GM23248 (cell line): ENCODE data around the gene ZNF770. TPM values are rescaled to one million over a fixed set of nuclear protein-coding genes. Genes with fewer than 3 reads are reported as not detected.

Source experiments
- DNase-seq: peaks from one replicate; pipeline ENCODE4 v3.0.0-alpha.2; 2015
- H2AFZ ChIP-seq: fragments of 200-600 bp; sonication (generic); 2 replicates; pipeline ENCODE4 v1.6.1; 2016; ENCODE audit warnings: antibody characterized with exemption
- H3F3A ChIP-seq: fragments of 200-600 bp; sonication (generic); 2 replicates; pipeline ENCODE4 v1.6.1; 2016; ENCODE audit warnings: mild to moderate bottlenecking, antibody characterized with exemption, mixed run types; ENCODE audit not compliant: insufficient read depth
- H3K27ac ChIP-seq: fragments of 200-600 bp; sonication (generic); 2 replicates; pipeline ENCODE4 v1.5.1; 2016; ENCODE audit warnings: mild to moderate bottlenecking
- H3K27me3 ChIP-seq: fragments of 200-600 bp; sonication (generic); replicated peaks from 2 replicates; pipeline ENCODE4 v1.6.1; 2016; ENCODE audit warnings: mild to moderate bottlenecking; ENCODE audit not compliant: insufficient read depth
- H3K36me3 ChIP-seq: fragments of 200-600 bp; sonication (generic); 2 replicates; pipeline ENCODE4 v1.6.1; 2016; ENCODE audit warnings: low read depth, mild to moderate bottlenecking
- H3K4me1 ChIP-seq: fragments of 200-600 bp; sonication (generic); 2 replicates; pipeline ENCODE4 v1.6.1; 2016; ENCODE audit warnings: mild to moderate bottlenecking; ENCODE audit not compliant: insufficient read depth
- H3K4me2 ChIP-seq: fragments of 200-600 bp; sonication (generic); one replicate; pipeline ENCODE4 v1.6.1; 2016; ENCODE audit warnings: mild to moderate bottlenecking; ENCODE audit not compliant: unreplicated experiment
- H3K4me3 ChIP-seq: fragments of 200-600 bp; sonication (generic); 2 replicates; pipeline ENCODE4 v1.5.1; 2016; ENCODE audit warnings: mild to moderate bottlenecking
- H3K79me2 ChIP-seq: fragments of 200-600 bp; sonication (generic); 2 replicates; pipeline ENCODE4 v1.6.1; 2016; ENCODE audit warnings: mild to moderate bottlenecking; ENCODE audit not compliant: insufficient read depth
- H3K9ac ChIP-seq: fragments of 200-600 bp; sonication (generic); 2 replicates; pipeline ENCODE4 v1.6.1; 2016; ENCODE audit warnings: mild to moderate bottlenecking
- H3K9me2 ChIP-seq: fragments of 200-600 bp; sonication (generic); 2 replicates; pipeline ENCODE4 v1.6.1; 2016; ENCODE audit warnings: mixed run types, mild to moderate bottlenecking, moderate library complexity; ENCODE audit not compliant: insufficient read depth
- H3K9me3 ChIP-seq: fragments of 200-600 bp; sonication (generic); one replicate; pipeline ENCODE4 v1.6.1; 2017; ENCODE audit warnings: low read depth
- H4K20me1 ChIP-seq: fragments of 200-600 bp; sonication (generic); 2 replicates; pipeline ENCODE4 v1.6.0; 2016; ENCODE audit not compliant: insufficient read depth
- EZH2 ChIP-seq: fragments of 200-600 bp; sonication (generic); IDR thresholded peaks from 2 replicates; pipeline ENCODE4 v1.6.1; 2018; ENCODE audit warnings: antibody characterized with exemption, mild to moderate bottlenecking; ENCODE audit not compliant: insufficient read depth, poor library complexity, severe bottlenecking
- EZH2phosphoT487 ChIP-seq: fragments of 200-600 bp; sonication (generic); IDR thresholded peaks from 2 replicates; pipeline ENCODE4 v1.6.1; 2018; ENCODE audit warnings: antibody characterized with exemption, moderate library complexity, mild to moderate bottlenecking, low read depth; ENCODE audit not compliant: insufficient read depth
- WGBS, 2 experiments: methylation state at CpG; one replicate each; pipeline ENCODE4 v1.1.6; 2015 to 2017; ENCODE audit warnings: low lambda C conversion rate in 2 of 2, low coverage in 1 of 2; ENCODE audit errors: missing lambda C conversion rate in 2 of 2; 5-methylcytosine and 5-hydroxymethylcytosine counted together
- in situ Hi-C: fragments of 300-500 bp; cut with MboI; formaldehyde crosslinking; loops from 2 replicates; pipeline ENCODE4 v1.15.0; 2020
- polyA plus RNA-seq: library from polyadenylated mRNA; unstranded; fragments of >200 nt; fragmentation: Nextera tagmentation; extraction: Ambion mirVana; gene quantifications from 2 replicates; pipeline ENCODE4 v1.2.1, GENCODE V29; 2016
- total RNA-seq: library from RNA; depleted of rRNA; stranded (reverse); fragments of >200 nt; shearing (Covaris generic); gene quantifications from 2 replicates; pipeline ENCODE4 v1.2.3, GENCODE V29; 2014

Gene ZNF770
- total and polyA plus RNA-seq, 2 experiments from 2014 or later, result 32.1 to 93.6 TPM

GRCh38 chr15:34986771-34987480, 1.2 kb downstream of the ZNF770 start:
- DNase-seq, result peak; percentile 39
- Histone ChIP-seq H3K9me3 (no peaks in the 10 kb centered on the region), H3F3A (no peaks in the 10 kb centered on the region; the same call in 1 of the 2 replicates), H3K27me3 (no peaks in the 10 kb centered on the region), H3K4me3 (peak overlapping the region; percentile 98), H3K4me1 (peaks cover 20% of the 10 kb centered on the region), H3K4me2 (peak overlapping the region; percentile 96), H4K20me1 (no peaks in the 10 kb centered on the region), H3K79me2 (peaks cover 62% of the 10 kb centered on the region), H2AFZ (peak overlapping the region; percentile 100), H3K9ac (peak overlapping the region; percentile 98), H3K36me3 (peaks cover 20% of the 10 kb centered on the region; the same call in 1 of the 2 replicates), H3K9me2 (no peaks in the 10 kb centered on the region), H3K27ac (peak overlapping the region; percentile 96)
- in situ Hi-C loops, result no loop called here
- WGBS, 2 experiments, result 19 to 20% methylated on average over 9 of the region's 9 CpGs
- no peak for TF ChIP-seq EZH2phosphoT487
- no peak for TF ChIP-seq EZH2

GRCh38 chr15:34986326-34986725, 1.8 kb downstream of the ZNF770 start:
- H3F3A ChIP-seq, result no peaks in the 10 kb centered on the region; the same call in 1 of the 2 replicates
- H3K4me1 ChIP-seq, result peaks cover 20% of the 10 kb centered on the region
- no peaks in the 10 kb centered on the region for H3K27me3 ChIP-seq
- in situ Hi-C loops, result no loop called here
- H3K79me2 ChIP-seq, result peaks cover 67% of the 10 kb centered on the region
- H3K9me2 ChIP-seq, result no peaks in the 10 kb centered on the region
- peaks cover 20% of the 10 kb centered on the region; the same call in 1 of the 2 replicates for H3K36me3 ChIP-seq
- TF ChIP-seq EZH2 (no peak), EZH2phosphoT487 (no peak)
- H3K9me3 ChIP-seq, result no peaks in the 10 kb centered on the region
- peak overlapping the region; percentile 98 for H3K9ac ChIP-seq
- no peak overlapping the region for H2AFZ ChIP-seq
- no peak overlapping the region for H3K27ac ChIP-seq
- DNase-seq, result no peak
- H3K4me3 ChIP-seq, result peak overlapping the region; percentile 98
- WGBS, 2 experiments, result 100% methylated on average over 1 of the region's 1 CpG
- peak overlapping the region; percentile 96 for H3K4me2 ChIP-seq
- no peaks in the 10 kb centered on the region for H4K20me1 ChIP-seq

- 68 to 73% methylated on average over 9 of the region's 9 CpGs for WGBS, 2 experiments
- peaks cover 76% of the 10 kb centered on the region for H3K79me2 ChIP-seq
- in situ Hi-C loops, result no loop called here
Observed at GRCh38 chr15:34984889-34985630, 3.0 kb downstream of the ZNF770 start.

GRCh38 chr15:34976743-34977142, 11.3 kb downstream of the ZNF770 start:
- no peaks in the 10 kb centered on the region for H4K20me1 ChIP-seq
- H3K79me2 ChIP-seq, result peaks cover 21% of the 10 kb centered on the region
- H3F3A ChIP-seq, result 0 out of 2 replicates have a peak, but pooled peaks cover 14% of the 10 kb centered on the region
- WGBS, 2 experiments, result 68 to 81% methylated on average over 2 of the region's 2 CpGs
- H3K4me3 ChIP-seq, result no peak overlapping the region
- no peaks in the 10 kb centered on the region for H3K9me3 ChIP-seq
- in situ Hi-C loops, result no loop called here
- no peak overlapping the region for H3K9ac ChIP-seq
- H3K4me1 ChIP-seq, result no peaks in the 10 kb centered on the region
- no peak overlapping the region for H3K4me2 ChIP-seq
- no peak overlapping the region for H2AFZ ChIP-seq
- H3K9me2 ChIP-seq, result no peaks in the 10 kb centered on the region
- no peak overlapping the region for H3K27ac ChIP-seq
- no peak for DNase-seq
- H3K27me3 ChIP-seq, result no peaks in the 10 kb centered on the region
- TF ChIP-seq EZH2phosphoT487 (no peak), EZH2 (no peak)
- H3K36me3 ChIP-seq, result 0 out of 2 replicates have a peak, but pooled peaks cover 4% of the 10 kb centered on the region

More at GRCh38 chr15:34984889-34985630, 3.0 kb downstream of the ZNF770 start:
- H3K9ac ChIP-seq, result no peak overlapping the region; the same call in 1 of the 2 replicates
- peaks cover 20% of the 10 kb centered on the region for H3K4me1 ChIP-seq
- H2AFZ ChIP-seq, result no peak overlapping the region
- no peaks in the 10 kb centered on the region; the same call in 1 of the 2 replicates for H3F3A ChIP-seq
- DNase-seq, result peak; percentile 47
- peak overlapping the region; percentile 15 for H3K27ac ChIP-seq
- H3K9me3 ChIP-seq, result no peaks in the 10 kb centered on the region
- TF ChIP-seq EZH2 (no peak), EZH2phosphoT487 (no peak)
- peak overlapping the region; percentile 96 for H3K4me2 ChIP-seq
- peak overlapping the region; percentile 34 for H3K4me3 ChIP-seq
- no peaks in the 10 kb centered on the region for H4K20me1 ChIP-seq
- no peaks in the 10 kb centered on the region for H3K27me3 ChIP-seq
- peaks cover 20% of the 10 kb centered on the region; the same call in 1 of the 2 replicates for H3K36me3 ChIP-seq
- H3K9me2 ChIP-seq, result no peaks in the 10 kb centered on the region
